ENCODE measurements around the gene RPRD1B.
A peak's percentile ranks its signal among the peaks of the same experiment; 100 is the strongest.

Gene RPRD1B

GRCh38 chr20:38033330-38034107 is at the start of gene RPRD1B, which contains the start of gene TTI1:
RPRD1B (plus strand) TSS chr20:38033746; CDS start chr20:38033948, 202 bp downstream.
TTI1 (minus strand) TSS chr20:38033456; CDS start chr20:38013816, 19,640 bp downstream.
- peak; percentile 74 to 78 for DNase-seq (ENCODE audit: low read depth in 2 of 2)

- DNase-seq (ENCODE audit: low read depth in 2 of 2): no peak
These were observed 49.3 kb upstream of the RPRD1B start for GRCh38 chr20:37984018-37984785.

- DNase-seq (ENCODE audit: low read depth in 2 of 2): no peak
These were observed 47.3 kb upstream of the RPRD1B start for GRCh38 chr20:37986044-37986858.

- no peak for DNase-seq (ENCODE audit: low read depth in 2 of 2)
These were observed 46.5 kb upstream of the RPRD1B start for GRCh38 chr20:37986873-37987601.

GRCh38 chr20:37987602-37988290 is 45.8 kb upstream of the RPRD1B start:
- no peak for DNase-seq (ENCODE audit: low read depth in 2 of 2)

- DNase-seq (ENCODE audit: low read depth in 2 of 2): no peak
These were observed 45.1 kb upstream of the RPRD1B start for GRCh38 chr20:37988306-37988954.

GRCh38 chr20:37989601-37990295 is 43.8 kb upstream of the RPRD1B start:
- DNase-seq (ENCODE audit: low read depth in 2 of 2): no peak

GRCh38 chr20:37990571-37991151 is 42.9 kb upstream of the RPRD1B start:
- DNase-seq (ENCODE audit: low read depth in 2 of 2): peak; percentile 20 to 23

- no peak for DNase-seq (ENCODE audit: low read depth in 2 of 2)
These were observed 42.2 kb upstream of the RPRD1B start for GRCh38 chr20:37991157-37991866.

- DNase-seq (ENCODE audit: low read depth in 2 of 2): no peak
These were observed 41.6 kb upstream of the RPRD1B start for GRCh38 chr20:37991908-37992307.

GRCh38 chr20:37992802-37993409 is 40.6 kb upstream of the RPRD1B start:
- no peak for DNase-seq (ENCODE audit: low read depth in 2 of 2)

GRCh38 chr20:37994512-37994911 is 39.0 kb upstream of the RPRD1B start:
- DNase-seq (ENCODE audit: low read depth in 2 of 2): no peak

GRCh38 chr20:37995856-37996605 is 37.5 kb upstream of the RPRD1B start:
- DNase-seq (ENCODE audit: low read depth in 2 of 2): no peak

- DNase-seq (ENCODE audit: low read depth in 2 of 2): no peak
These were observed 36.0 kb upstream of the RPRD1B start for GRCh38 chr20:37997516-37997915.

GRCh38 chr20:37999526-38000263 is 33.9 kb upstream of the RPRD1B start:
- no peak for DNase-seq (ENCODE audit: low read depth in 2 of 2)

- no peak for DNase-seq (ENCODE audit: low read depth in 2 of 2)
These were observed 33.3 kb upstream of the RPRD1B start for GRCh38 chr20:38000293-38000692.

All from stimulated activated CD8-positive, alpha-beta memory T cell treated with anti-CD3 and anti-CD28 coated beads, Interleukin-2, amount 100 ng/mL, for 1 hour (primary cell).